Vagina (tissue), 2 donors: ENCODE measurements around the gene PLXNB1.

ENCODE experiments used
- POLR2A ChIP-seq, 2 donors: fragments of 450-650 bp; IDR thresholded peaks; one replicate each; pipeline ENCODE4 v1.6.1; 2017; ENCODE audit warnings: antibody characterized with exemption in 2 of 2, mild to moderate bottlenecking in 2 of 2, moderate library complexity in 2 of 2
- POLR2AphosphoS5 ChIP-seq, 2 donors: sonication (generic); formaldehyde crosslinking; IDR thresholded peaks; one replicate each; pipeline ENCODE4 v1.9.0; 2017; ENCODE audit warnings: antibody characterized with exemption in 2 of 2, mild to moderate bottlenecking in 2 of 2, low read depth in 1 of 2; ENCODE audit not compliant: insufficient read depth in 1 of 2
- TF ChIP-seq, protein P1 (sequence below), 3 experiments: fragments of 450-650 bp in 2 of 3; fragments of 200-600 bp in 1 of 3; sonication (generic) in 1 of 3; IDR thresholded peaks; one replicate each; pipeline ENCODE4 v1.5.1; 2017 to 2019; ENCODE audit warnings: antibody characterized with exemption in 3 of 3, mild to moderate bottlenecking in 2 of 3, moderate library complexity in 2 of 3

DNA sequence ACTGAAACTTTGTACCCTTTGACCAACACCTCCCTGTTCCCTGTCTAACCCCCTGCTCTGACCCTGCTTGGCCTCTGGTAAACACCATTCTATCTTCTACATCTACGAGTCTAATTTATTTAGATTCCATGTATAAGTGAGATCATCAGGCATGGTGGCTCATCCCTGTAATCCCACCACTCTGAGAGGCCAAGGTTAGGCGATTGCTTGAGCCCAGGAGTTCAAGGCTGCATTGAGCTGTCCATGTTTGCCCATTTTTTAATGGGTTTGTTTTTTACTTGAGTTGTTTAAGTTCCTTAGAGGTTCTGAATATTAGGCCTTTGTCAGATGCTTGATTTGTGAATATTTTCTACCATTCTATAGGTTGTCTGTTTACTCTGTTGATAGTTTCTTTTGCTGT lies 40.9 kb downstream of the PLXNB1 start:
- TF ChIP-seq, protein P1, sequence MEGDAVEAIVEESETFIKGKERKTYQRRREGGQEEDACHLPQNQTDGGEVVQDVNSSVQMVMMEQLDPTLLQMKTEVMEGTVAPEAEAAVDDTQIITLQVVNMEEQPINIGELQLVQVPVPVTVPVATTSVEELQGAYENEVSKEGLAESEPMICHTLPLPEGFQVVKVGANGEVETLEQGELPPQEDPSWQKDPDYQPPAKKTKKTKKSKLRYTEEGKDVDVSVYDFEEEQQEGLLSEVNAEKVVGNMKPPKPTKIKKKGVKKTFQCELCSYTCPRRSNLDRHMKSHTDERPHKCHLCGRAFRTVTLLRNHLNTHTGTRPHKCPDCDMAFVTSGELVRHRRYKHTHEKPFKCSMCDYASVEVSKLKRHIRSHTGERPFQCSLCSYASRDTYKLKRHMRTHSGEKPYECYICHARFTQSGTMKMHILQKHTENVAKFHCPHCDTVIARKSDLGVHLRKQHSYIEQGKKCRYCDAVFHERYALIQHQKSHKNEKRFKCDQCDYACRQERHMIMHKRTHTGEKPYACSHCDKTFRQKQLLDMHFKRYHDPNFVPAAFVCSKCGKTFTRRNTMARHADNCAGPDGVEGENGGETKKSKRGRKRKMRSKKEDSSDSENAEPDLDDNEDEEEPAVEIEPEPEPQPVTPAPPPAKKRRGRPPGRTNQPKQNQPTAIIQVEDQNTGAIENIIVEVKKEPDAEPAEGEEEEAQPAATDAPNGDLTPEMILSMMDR (IDR thresholded peaks at IDR 0.05) = no peak
- TF ChIP-seq POLR2A (IDR thresholded peaks at IDR 0.05) (no peak), POLR2AphosphoS5 (IDR thresholded peaks at IDR 0.05; ENCODE audit: insufficient read depth in 1 of 2, low read depth in 1 of 2) (no peak)
